Body of pancreas (tissue), 4 donors: ENCODE results near the gene SLC33A1. TPM values are rescaled to one million over a fixed set of nuclear protein-coding genes. Genes with fewer than 3 reads are reported as not detected.

Experiments
- ATAC-seq: fragments of 150-250 bp; one replicate; pipeline ENCODE4 v1.9.1; 2016
- DNase-seq, 4 donors: peaks; one replicate each; pipeline ENCODE4 v3.0.0-alpha.2; 2019
- H3K27ac ChIP-seq, 4 donors: fragments of 200-600 bp; sonication (generic); 1 replicate in 3 of 4; 2 replicates in 1 of 4; pipeline versions ENCODE4 v1.5.1 to v1.6.1; 2016 to 2019; ENCODE audit warnings: mild to moderate bottlenecking in 1 of 4, mixed read lengths in 1 of 4, moderate library complexity in 1 of 4
- H3K27me3 ChIP-seq, 2 donors: fragments of 200-600 bp; sonication (generic); one replicate each; pipeline ENCODE4 v1.6.0; 2016; ENCODE audit warnings: mild to moderate bottlenecking in 1 of 2
- H3K36me3 ChIP-seq, 2 donors: fragments of 200-600 bp; sonication (generic); replicated peaks in 1 of 2; 2 replicates each; pipeline ENCODE4 v1.5.1; 2016; ENCODE audit warnings: low read depth in 2 of 2; ENCODE audit not compliant: insufficient read depth in 1 of 2
- H3K4me1 ChIP-seq: fragments of 200-600 bp; sonication (generic); one replicate; pipeline ENCODE4 v1.6.0; 2016
- H3K4me3 ChIP-seq, 2 donors: fragments of 200-600 bp; sonication (generic); 1 replicate in 1 of 2; 2 replicates in 1 of 2; pipeline ENCODE4 v1.5.1; 2016 to 2019
- H3K9me3 ChIP-seq, 3 donors: fragments of 200-600 bp; sonication (generic); 1 replicate in 2 of 3; 2 replicates in 1 of 3; pipeline ENCODE4 v1.5.1; 2016
- CTCF ChIP-seq, 7 experiments: fragments of 450-650 bp in 4 of 7; fragments of 200-600 bp in 3 of 7; sonication (generic) in 3 of 7; IDR thresholded peaks; one replicate each; pipeline ENCODE4 v1.5.1; 2016 to 2019; ENCODE audit warnings: antibody characterized with exemption in 7 of 7
- POLR2A ChIP-seq, 3 donors: fragments of 450-650 bp; IDR thresholded peaks; one replicate each; pipeline ENCODE4 v1.6.1; 2016; ENCODE audit warnings: antibody characterized with exemption in 3 of 3, mild to moderate bottlenecking in 2 of 3
- WGBS, 2 donors: methylation state at CpG; one replicate each; pipeline ENCODE4 v1.1.5; 2017; 5-methylcytosine and 5-hydroxymethylcytosine counted together
- intact Hi-C: fragments of 100-400 bp; cut with DNase I; formaldehyde crosslinking; loops from one replicate; pipeline ENCODE4 v1.15.1; 2023
- total RNA-seq, 2 donors: library from RNA; depleted of rRNA; stranded (reverse); fragments of >200 nt; gene quantifications; one replicate each; pipeline ENCODE4 v1.1.0, GENCODE V29; 2016

The SLC33A1 gene
- total RNA-seq, 2 donors from 2014 or later = 40.0 to 42.2 TPM

- H3K27ac ChIP-seq = no peak overlapping the region
- DNase-seq (no peak), ATAC-seq (no peak)
- H3K36me3 ChIP-seq = peaks cover 0 to 5% of the 10 kb centered on the region in 2 donors
- no peaks in the 10 kb centered on the region for H3K9me3 ChIP-seq
- no peak for TF ChIP-seq POLR2A (IDR thresholded peaks at IDR 0.05)
- TF ChIP-seq CTCF (IDR thresholded peaks at IDR 0.05) = no peak
- H3K4me1 ChIP-seq = peaks cover 14% of the 10 kb centered on the region
- H3K4me3 ChIP-seq = no peak overlapping the region
- intact Hi-C loops = no loop called here
- no peaks in the 10 kb centered on the region for H3K27me3 ChIP-seq
Observed at GRCh38 chr3:155804323-155804722, 49.9 kb downstream of the SLC33A1 start.

GRCh38 chr3:155792532-155792931, 61.7 kb downstream of the SLC33A1 start:
- H3K27me3 ChIP-seq = no peaks in the 10 kb centered on the region
- H3K27ac ChIP-seq = no peak overlapping the region
- no peak overlapping the region for H3K4me3 ChIP-seq
- no peak for ATAC-seq
- no peak for DNase-seq
- no peaks in the 10 kb centered on the region for H3K36me3 ChIP-seq
- H3K9me3 ChIP-seq = no peaks in the 10 kb centered on the region
- WGBS, 2 donors = 86 to 91% methylated on average over 1 of the region's 1 CpG
- intact Hi-C loops = no loop called here
- TF ChIP-seq CTCF (IDR thresholded peaks at IDR 0.05) = no peak
- no peak for TF ChIP-seq POLR2A (IDR thresholded peaks at IDR 0.05)
- H3K4me1 ChIP-seq = no peaks in the 10 kb centered on the region

GRCh38 chr3:155791190-155791589, 63.0 kb downstream of the SLC33A1 start:
- no peak for TF ChIP-seq CTCF (IDR thresholded peaks at IDR 0.05)
- TF ChIP-seq POLR2A (IDR thresholded peaks at IDR 0.05) = no peak
- Histone ChIP-seq H3K9me3 (no peaks in the 10 kb centered on the region), H3K36me3 (no peaks in the 10 kb centered on the region), H3K4me1 (no peaks in the 10 kb centered on the region), H3K27me3 (no peaks in the 10 kb centered on the region), H3K4me3 (no peak overlapping the region), H3K27ac (no peak overlapping the region)
- ATAC-seq (no peak), DNase-seq (no peak)
- intact Hi-C loops = no loop called here
- 84 to 95% methylated on average over 2 of the region's 2 CpGs for WGBS, 2 donors

- Histone ChIP-seq H3K9me3 (no peaks in the 10 kb centered on the region), H3K27ac (no peak overlapping the region), H3K27me3 (no peaks in the 10 kb centered on the region), H3K4me3 (no peak overlapping the region), H3K36me3 (no peaks in the 10 kb centered on the region), H3K4me1 (no peaks in the 10 kb centered on the region)
- intact Hi-C loops = no loop called here
- 78 to 83% methylated on average over 4 of the region's 4 CpGs for whole genome bisulfite sequencing, 2 donors
- TF ChIP-seq POLR2A (IDR thresholded peaks at IDR 0.05) = no peak
- TF ChIP-seq CTCF (IDR thresholded peaks at IDR 0.05) = no peak
- no peak for DNase-seq
- ATAC-seq = no peak
Observed at GRCh38 chr3:155790272-155790925, 63.8 kb downstream of the SLC33A1 start.

GRCh38 chr3:155785662-155786295, 68.4 kb downstream of the SLC33A1 start:
- DNase-seq (no peak), ATAC-seq (no peak)
- H3K4me3 ChIP-seq = no peak overlapping the region
- no peaks in the 10 kb centered on the region for H3K4me1 ChIP-seq
- peaks cover 0 to 5% (median 0%) of the 10 kb centered on the region in 3 donors for H3K9me3 ChIP-seq
- peaks cover 0 to 5% of the 10 kb centered on the region in 2 donors for H3K36me3 ChIP-seq
- intact Hi-C loops = no loop called here
- TF ChIP-seq CTCF (IDR thresholded peaks at IDR 0.05) (no peak), POLR2A (IDR thresholded peaks at IDR 0.05) (no peak)
- no peaks in the 10 kb centered on the region for H3K27me3 ChIP-seq
- no peak overlapping the region for H3K27ac ChIP-seq
